ENCODE data around the gene ZNF268.

ZNF268 gene

DNA sequence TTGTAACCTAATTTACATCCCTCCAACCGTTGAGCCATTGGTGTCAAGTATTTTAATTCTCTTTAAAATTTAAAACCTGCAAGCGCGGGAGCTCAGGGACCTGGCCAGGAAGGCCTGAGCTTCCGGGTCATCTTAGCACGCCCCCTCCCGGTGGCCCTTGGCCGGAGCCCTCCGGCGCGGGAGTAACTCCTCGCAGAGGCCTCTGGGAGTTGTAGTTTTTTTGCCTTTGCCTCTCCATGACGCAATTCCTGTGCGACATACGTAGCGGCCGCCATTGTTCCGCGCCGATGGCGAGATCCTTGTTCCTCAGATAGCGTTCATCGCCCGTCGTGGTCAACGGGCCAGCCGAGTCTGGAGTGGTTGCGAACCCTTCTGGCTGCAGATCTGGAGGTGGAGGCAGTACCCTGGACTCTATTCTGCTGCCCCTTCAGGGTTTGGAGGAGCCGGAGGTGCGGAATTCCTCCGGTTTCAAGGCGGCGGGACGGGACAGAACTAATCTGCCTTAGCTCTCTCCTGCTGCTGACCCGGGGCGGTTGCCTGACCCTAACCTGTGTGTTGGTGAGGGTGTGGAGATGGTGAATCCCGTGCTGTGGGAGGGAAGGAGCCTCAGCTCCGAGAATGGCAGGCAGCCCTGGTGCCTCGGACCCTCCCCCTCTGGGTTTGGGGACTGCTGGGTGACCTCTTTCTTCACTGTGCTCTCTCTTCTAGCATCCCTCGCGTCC, at the start of gene ZNF268:
Gene ZNF268 (plus strand): TSS at position 258 of the 722 bp plus-strand sequence. CDS start 503 bp downstream, outside the sequence.
- DNase-seq (ENCODE audit: low read depth): peak; percentile 88

GRCh38 chr12:133135747-133136146, 45.5 kb upstream of the ZNF268 start:
- no peak for DNase-seq (ENCODE audit: low read depth)

- no peak for DNase-seq (ENCODE audit: low read depth)
Measured at GRCh38 chr12:133145981-133146380, 35.3 kb upstream of the ZNF268 start.

GRCh38 chr12:133156125-133156690, 25.1 kb upstream of the ZNF268 start:
- no peak for DNase-seq (ENCODE audit: low read depth)

DNA sequence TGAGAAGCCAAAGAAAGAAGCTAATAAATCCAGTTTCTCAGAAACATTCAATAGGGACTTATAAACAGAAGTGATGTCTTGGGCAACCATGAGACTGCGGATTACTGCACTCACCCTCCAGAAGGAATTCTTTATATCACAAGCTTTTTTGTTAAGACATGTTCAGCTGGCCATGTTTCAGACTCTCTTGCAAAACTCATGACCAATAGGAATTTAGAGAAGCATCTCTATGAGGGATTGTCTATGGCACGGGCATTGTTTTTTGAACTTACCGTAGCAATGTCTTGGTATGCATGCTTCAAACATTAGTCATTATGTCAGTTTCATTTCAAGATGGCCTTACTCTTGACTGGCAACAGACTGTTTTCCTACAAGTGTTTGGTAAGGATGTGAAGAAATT, 15.5 kb upstream of the ZNF268 start:
- DNase-seq (ENCODE audit: low read depth): no peak

- no peak for DNase-seq (ENCODE audit: low read depth)
Measured at GRCh38 chr12:133172491-133172890, 8.8 kb upstream of the ZNF268 start.

- no peak for DNase-seq (ENCODE audit: low read depth)
Measured at GRCh38 chr12:133174901-133175300, 6.4 kb upstream of the ZNF268 start.

DNA sequence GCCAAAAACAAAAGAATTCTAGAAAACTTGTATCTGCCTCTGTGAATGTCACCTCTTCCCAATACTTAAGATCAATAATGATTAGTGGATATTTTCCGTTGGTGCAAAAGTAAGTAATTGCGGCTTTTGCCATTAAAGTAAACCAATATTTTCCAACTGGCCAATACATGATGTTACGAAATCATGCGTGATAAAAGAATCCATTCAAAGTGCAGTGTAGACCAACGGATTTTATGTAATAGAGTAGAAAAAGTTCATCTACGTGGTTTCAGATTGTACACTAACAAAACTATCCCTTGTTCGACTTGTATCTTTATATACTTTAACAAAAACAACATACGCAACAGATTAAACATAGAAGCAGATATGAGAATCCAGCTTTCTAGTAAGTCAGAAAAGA, 626 bp upstream of the ZNF268 start:
- no peak for DNase-seq (ENCODE audit: low read depth)

DNA sequence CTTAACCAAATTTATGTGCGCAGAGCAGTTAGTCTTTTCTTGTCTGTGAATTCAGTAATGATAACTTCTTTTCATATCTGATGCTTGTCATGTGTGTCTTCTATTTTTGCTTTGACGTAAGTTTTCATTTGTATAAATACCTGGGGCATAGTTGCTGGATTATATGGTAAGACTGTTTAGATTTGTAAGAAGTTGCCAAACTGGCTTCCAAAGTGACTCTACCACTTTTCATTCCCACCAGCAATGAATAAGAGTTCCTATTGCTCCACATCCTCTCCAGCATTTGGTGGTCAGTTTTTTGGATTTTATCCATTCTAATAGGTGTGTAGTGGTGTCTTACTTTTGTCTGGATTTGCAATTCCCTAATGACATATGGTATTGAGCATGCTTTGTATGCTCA, 8.9 kb downstream of the ZNF268 start:
- no peak for DNase-seq (ENCODE audit: low read depth)

GRCh38 chr12:133192847-133193246, 11.6 kb downstream of the ZNF268 start:
- DNase-seq (ENCODE audit: low read depth): no peak

GRCh38 chr12:133201888-133202287, 20.6 kb downstream of the ZNF268 start:
- no peak for DNase-seq (ENCODE audit: low read depth)

DNA sequence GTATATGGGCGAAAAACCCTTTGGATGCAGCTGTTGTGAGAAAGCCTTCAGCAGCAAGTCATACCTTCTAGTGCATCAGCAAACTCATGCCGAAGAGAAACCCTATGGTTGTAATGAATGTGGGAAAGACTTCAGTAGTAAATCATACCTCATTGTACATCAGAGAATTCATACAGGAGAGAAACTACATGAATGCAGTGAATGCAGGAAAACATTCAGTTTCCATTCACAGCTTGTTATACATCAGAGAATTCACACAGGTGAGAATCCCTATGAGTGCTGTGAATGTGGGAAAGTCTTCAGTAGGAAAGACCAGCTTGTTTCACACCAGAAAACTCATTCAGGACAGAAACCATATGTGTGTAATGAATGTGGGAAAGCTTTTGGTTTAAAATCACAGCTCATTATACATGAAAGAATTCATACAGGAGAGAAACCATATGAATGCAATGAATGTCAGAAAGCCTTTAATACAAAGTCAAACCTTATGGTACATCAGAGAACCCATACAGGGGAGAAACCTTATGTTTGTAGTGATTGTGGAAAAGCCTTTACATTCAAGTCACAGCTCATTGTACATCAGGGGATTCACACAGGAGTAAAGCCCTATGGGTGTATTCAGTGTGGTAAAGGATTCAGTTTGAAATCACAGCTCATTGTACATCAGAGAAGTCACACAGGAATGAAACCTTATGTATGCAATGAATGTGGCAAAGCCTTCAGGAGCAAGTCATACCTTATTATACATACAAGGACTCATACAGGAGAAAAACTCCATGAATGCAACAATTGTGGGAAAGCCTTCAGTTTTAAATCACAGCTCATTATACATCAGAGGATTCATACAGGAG, 21.4 kb downstream of the ZNF268 start:
- DNase-seq (ENCODE audit: low read depth): no peak

DNA sequence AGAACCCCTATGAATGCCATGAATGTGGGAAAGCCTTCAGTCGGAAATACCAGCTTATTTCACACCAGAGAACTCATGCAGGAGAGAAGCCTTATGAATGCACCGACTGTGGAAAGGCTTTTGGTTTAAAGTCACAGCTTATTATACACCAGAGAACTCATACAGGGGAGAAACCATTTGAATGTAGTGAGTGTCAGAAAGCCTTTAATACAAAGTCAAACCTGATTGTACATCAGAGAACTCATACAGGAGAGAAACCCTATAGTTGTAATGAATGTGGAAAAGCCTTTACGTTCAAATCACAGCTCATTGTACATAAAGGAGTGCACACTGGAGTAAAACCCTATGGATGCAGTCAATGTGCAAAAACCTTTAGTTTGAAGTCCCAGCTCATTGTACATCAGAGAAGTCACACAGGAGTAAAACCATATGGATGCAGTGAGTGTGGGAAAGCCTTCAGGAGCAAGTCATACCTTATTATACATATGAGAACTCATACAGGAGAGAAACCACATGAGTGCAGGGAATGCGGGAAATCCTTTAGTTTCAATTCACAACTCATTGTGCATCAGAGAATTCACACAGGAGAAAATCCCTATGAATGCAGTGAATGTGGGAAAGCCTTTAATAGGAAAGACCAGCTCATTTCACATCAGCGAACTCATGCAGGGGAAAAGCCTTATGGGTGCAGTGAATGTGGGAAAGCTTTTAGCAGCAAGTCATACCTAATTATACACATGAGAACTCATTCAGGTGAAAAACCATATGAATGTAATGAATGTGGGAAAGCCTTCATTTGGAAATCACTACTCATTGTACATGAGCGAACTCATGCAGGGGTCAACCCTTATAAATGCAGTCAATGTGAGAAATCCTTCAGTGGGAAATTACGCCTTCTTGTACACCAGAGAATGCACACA, 22.3 kb downstream of the ZNF268 start:
- no peak for DNase-seq (ENCODE audit: low read depth)

- DNase-seq (ENCODE audit: low read depth): no peak
Measured at GRCh38 chr12:133204264-133204603, 22.9 kb downstream of the ZNF268 start.

GRCh38 chr12:133206390-133206789, 25.1 kb downstream of the ZNF268 start:
- DNase-seq (ENCODE audit: low read depth): no peak

DNA sequence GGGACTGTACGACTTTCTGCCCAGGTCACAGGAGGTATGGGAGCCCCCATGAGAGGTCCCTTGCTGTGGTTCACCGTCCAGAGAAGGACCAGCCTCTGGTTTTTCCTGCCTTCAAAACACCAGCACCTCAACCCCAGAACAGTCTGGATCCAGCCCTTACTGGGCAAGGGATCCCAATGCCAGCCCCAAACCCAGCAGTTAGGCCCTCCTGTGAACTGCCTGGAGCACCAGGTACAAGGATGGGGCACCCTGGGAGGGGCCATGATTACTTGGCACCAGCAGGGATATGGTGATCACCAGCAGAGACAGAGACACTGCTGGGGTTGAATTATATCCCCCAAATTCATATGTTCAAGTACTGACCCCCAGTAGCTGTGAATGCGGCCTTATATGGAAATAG, 34.4 kb downstream of the ZNF268 start:
- DNase-seq (ENCODE audit: low read depth): no peak

- DNase-seq (ENCODE audit: low read depth): no peak
Measured at GRCh38 chr12:133217219-133217618, 35.9 kb downstream of the ZNF268 start.

DNA sequence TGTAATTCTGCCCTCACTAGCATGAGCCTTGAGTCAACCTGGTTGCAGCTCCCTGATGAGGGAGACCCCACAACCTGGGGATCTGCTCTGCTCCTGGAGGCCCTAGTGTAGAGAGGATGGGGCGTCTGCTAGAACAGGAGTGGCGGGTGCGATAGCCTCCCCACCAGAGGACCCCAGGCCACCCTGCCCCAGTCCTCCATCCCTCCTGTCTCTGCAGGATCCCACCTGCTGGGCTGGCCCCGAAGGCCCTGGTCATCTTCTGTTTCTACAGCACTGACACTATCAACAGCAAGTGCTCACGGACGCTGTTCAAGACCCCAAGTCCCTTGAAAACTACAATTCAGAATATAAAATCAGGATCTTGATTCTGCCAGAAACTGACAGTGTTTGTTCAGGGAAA, 39.2 kb downstream of the ZNF268 start:
- DNase-seq (ENCODE audit: low read depth): no peak

DNA sequence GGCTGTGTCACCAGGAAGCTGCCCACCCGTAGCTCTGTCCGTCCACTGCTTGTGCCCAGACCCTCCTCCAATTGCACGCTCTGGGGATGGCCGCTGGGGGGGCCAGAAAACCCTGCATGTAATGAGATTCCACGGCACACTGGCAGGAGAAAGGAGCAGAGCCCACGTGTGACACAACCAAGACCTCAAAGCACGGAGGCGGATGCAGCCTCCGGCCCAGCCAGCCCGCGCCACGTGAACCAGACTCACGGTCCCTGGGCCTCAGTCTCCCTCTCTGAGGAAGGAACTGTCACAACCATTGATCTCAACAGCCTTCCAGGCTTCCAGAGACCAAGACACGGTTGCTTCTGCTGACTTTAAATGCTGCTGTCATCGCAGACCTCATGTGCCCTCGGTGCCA, 39.9 kb downstream of the ZNF268 start:
- DNase-seq (ENCODE audit: low read depth): no peak

DNA sequence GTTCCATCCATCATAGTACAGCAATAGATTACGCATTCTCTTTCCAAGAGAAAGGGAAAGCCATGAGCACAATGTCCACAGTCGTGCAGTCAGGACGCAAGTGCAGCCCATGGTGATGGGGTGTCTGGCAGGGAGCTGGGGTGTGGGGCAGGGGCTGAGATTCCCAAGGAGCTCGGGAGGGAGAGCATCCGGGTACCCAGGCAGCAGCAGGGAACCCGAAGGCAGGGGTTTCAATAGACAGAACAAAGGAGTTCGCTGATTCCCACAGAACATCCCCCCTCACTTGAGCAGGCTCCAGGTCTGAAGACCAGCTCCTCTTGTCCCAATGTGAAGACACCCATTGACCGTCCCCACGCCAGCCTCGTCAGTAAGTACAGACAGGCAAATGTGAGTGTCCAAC, 40.9 kb downstream of the ZNF268 start:
- no peak for DNase-seq (ENCODE audit: low read depth)

DNA sequence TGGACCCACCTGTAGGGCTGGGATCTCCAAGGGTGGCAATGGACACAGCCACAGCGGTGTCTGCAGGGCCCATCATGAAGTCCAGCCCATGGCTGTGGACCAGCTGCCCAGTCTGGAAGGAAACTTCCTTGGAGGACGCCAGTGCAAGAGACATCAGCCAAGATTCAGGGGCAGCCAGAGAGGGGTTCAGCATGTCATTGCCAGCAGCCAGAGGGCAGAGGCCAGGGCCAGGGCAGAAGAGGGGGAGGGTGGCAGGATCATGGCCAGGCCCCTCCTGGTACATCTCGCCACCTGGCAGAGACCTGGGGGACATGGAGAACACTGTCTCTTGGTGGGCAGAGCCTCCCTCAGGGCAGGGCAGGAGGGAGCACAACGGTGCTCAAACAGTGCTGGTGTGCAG, 44.2 kb downstream of the ZNF268 start:
- no peak for DNase-seq (ENCODE audit: low read depth)

- no peak for DNase-seq (ENCODE audit: low read depth)
Measured at GRCh38 chr12:133226690-133227089, 45.4 kb downstream of the ZNF268 start.
